ENCODE measurements around the gene ACAP3.

ACAP3 gene

DNA sequence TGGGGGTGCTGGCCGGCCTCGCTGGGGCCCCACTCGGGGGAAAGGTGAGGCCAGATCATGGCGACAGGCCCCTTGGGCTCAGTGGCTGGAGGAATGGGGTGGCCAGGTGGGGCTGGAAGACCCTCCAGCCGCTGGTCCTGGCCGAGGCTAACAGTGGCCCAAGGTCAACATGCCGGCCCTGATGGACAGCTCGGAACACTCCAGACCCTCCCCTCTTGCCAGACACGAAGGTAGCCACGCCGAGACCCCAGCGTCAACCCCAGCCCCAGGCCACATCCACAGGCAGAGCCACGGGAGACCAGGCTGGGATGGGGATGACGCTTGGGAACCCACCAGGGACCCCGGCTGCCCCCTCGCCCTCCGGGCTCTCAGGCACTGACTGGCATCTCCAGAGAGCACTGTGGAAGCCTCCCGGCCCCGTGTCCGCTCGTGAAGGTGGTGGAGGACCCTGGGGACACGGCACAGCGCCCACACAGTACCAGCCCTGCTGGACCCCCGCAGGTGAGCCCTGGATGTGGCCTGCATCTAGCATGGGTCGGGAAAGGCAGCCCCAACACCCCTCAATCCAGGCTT is 60.3 kb downstream of the ACAP3 start:
- peaks cover 16% of the 10 kb centered on the region for H3K4me1 ChIP-seq (ENCODE audit: low read length)
- H3K4me3 ChIP-seq (ENCODE audit: low read length): no peak overlapping the region

GRCh38 chr1:1246577-1247340 is 61.0 kb downstream of the ACAP3 start, which contains the start of gene C1QTNF12:
Gene C1QTNF12 (minus strand): TSS chr1:1246722. CDS start chr1:1246690, 32 bp downstream.
- H3K27me3 ChIP-seq (ENCODE audit: low read depth, low read length): no peaks in the 10 kb centered on the region
- no peak within 1 kb of the TSS for H3K4me2 ChIP-seq (ENCODE audit: low read length)
- no peak for TF ChIP-seq EZH2phosphoT487 (IDR thresholded peaks at IDR 0.05; ENCODE audit: low read depth)
- TF ChIP-seq CTCF (IDR thresholded peaks at IDR 0.05; ENCODE audit: low read depth, low read length): no peak
- H3K79me2 ChIP-seq (ENCODE audit: low read length): no peaks in the 10 kb centered on the region
- no peak within 1 kb of the TSS for H3K4me3 ChIP-seq (ENCODE audit: low read length)
- no peaks in the 10 kb centered on the region for H3K36me3 ChIP-seq (replicated peaks; ENCODE audit: low read depth, low read length)
- 0 out of 2 replicates have a peak, but pooled peaks cover 6% of the 10 kb centered on the region for H4K20me1 ChIP-seq (ENCODE audit: insufficient read depth, low read length)
- no peak within 1 kb of the TSS for H3K27ac ChIP-seq (ENCODE audit: low read length)
- H3K4me1 ChIP-seq (ENCODE audit: low read length): peaks cover 16% of the 10 kb centered on the region
- no peaks in the 10 kb centered on the region for H3K9me3 ChIP-seq (ENCODE audit: insufficient read depth, low read length)
- H3K9ac ChIP-seq (ENCODE audit: low read length): no peak within 1 kb of the TSS
- H2AFZ ChIP-seq (ENCODE audit: low read depth, low read length): no peak within 1 kb of the TSS

More for the DNA sequence above, 60.3 kb downstream of the ACAP3 start:
- no peaks in the 10 kb centered on the region for H3K79me2 ChIP-seq (ENCODE audit: low read length)
- no peaks in the 10 kb centered on the region for H3K36me3 ChIP-seq (replicated peaks; ENCODE audit: low read depth, low read length)
- no peak overlapping the region for H3K9ac ChIP-seq (ENCODE audit: low read length)
- no peak overlapping the region for H3K27ac ChIP-seq (ENCODE audit: low read length)
- no peaks in the 10 kb centered on the region for H3K27me3 ChIP-seq (ENCODE audit: low read depth, low read length)
- 0 out of 2 replicates have a peak, but pooled peaks cover 6% of the 10 kb centered on the region for H4K20me1 ChIP-seq (ENCODE audit: insufficient read depth, low read length)
- TF ChIP-seq EZH2phosphoT487 (IDR thresholded peaks at IDR 0.05; ENCODE audit: low read depth) (no peak), CTCF (IDR thresholded peaks at IDR 0.05; ENCODE audit: low read depth, low read length) (no peak)
- H3K9me3 ChIP-seq (ENCODE audit: insufficient read depth, low read length): no peaks in the 10 kb centered on the region
- H2AFZ ChIP-seq (ENCODE audit: low read depth, low read length): no peak overlapping the region
- no peak overlapping the region for H3K4me2 ChIP-seq (ENCODE audit: low read length)

GRCh38 chr1:1245817-1246576 is 61.7 kb downstream of the ACAP3 start:
- no peak for TF ChIP-seq CTCF (IDR thresholded peaks at IDR 0.05; ENCODE audit: low read depth, low read length)
- TF ChIP-seq EZH2phosphoT487 (IDR thresholded peaks at IDR 0.05; ENCODE audit: low read depth): no peak
- no peak overlapping the region for H3K9ac ChIP-seq (ENCODE audit: low read length)

More at GRCh38 chr1:1245817-1246576, 61.7 kb downstream of the ACAP3 start:
- Histone ChIP-seq H3K4me2 (ENCODE audit: low read length) (no peak overlapping the region), H3K27me3 (ENCODE audit: low read depth, low read length) (no peaks in the 10 kb centered on the region), H3K36me3 (replicated peaks; ENCODE audit: low read depth, low read length) (no peaks in the 10 kb centered on the region), H3K79me2 (ENCODE audit: low read length) (no peaks in the 10 kb centered on the region), H3K9me3 (ENCODE audit: insufficient read depth, low read length) (no peaks in the 10 kb centered on the region), H3K4me1 (ENCODE audit: low read length) (peaks cover 14% of the 10 kb centered on the region), H3K4me3 (ENCODE audit: low read length) (no peak overlapping the region), H4K20me1 (ENCODE audit: insufficient read depth, low read length) (0 out of 2 replicates have a peak, but pooled peaks cover 5% of the 10 kb centered on the region), H3K27ac (ENCODE audit: low read length) (no peak overlapping the region), H2AFZ (ENCODE audit: low read depth, low read length) (no peak overlapping the region)

Measured in OCI-LY3 (cell line).